Fibroblast of lung (primary cell): ENCODE measurements around the gene DHRS9. TPM values are rescaled to one million over a fixed set of nuclear protein-coding genes. Genes with fewer than 3 reads are reported as not detected.

ENCODE experiments used
- DNase-seq, 2 donors: peaks; one replicate each; pipeline versions ENCODE4 v3.0.0 to v3.0.0-alpha.2; 2010; ENCODE audit warnings: low read depth in 2 of 2
- H2AFZ ChIP-seq: 2 replicates; pipeline ENCODE4 v1.5.1; 2012; ENCODE audit warnings: low read length, control low read depth, inconsistent platforms
- H3K27ac ChIP-seq: 2 replicates; pipeline ENCODE4 v1.5.1; 2011; ENCODE audit warnings: low read length, control low read depth; ENCODE audit not compliant: insufficient read depth
- H3K27me3 ChIP-seq: 2 replicates; pipeline ENCODE4 v1.5.1; 2011; ENCODE audit warnings: mild to moderate bottlenecking, low read length; ENCODE audit not compliant: control insufficient read depth, insufficient read depth
- H3K36me3 ChIP-seq: 2 replicates; pipeline ENCODE4 v1.5.1; 2011; ENCODE audit warnings: low read length; ENCODE audit not compliant: control insufficient read depth, insufficient read depth
- H3K4me1 ChIP-seq: 2 replicates; pipeline ENCODE4 v1.5.1; 2011; ENCODE audit warnings: low read length; ENCODE audit not compliant: control insufficient read depth, insufficient read depth; ENCODE audit errors: extremely low read depth
- H3K4me2 ChIP-seq: 2 replicates; pipeline ENCODE4 v1.5.1; 2011; ENCODE audit warnings: low read length, control low read depth; ENCODE audit not compliant: insufficient read depth; ENCODE audit errors: extremely low read depth
- H3K4me3 ChIP-seq, 4 experiments: fragments of 200-600 bp in 1 of 4; sonication (generic) in 1 of 4; replicated peaks in 1 of 4; 2 replicates each; pipeline ENCODE4 v1.5.1; 2011 to 2016; ENCODE audit warnings: low read length in 4 of 4, low read depth in 3 of 4, mild to moderate bottlenecking in 3 of 4, control low read depth in 2 of 4, inconsistent platforms in 1 of 4, mixed read lengths in 1 of 4; ENCODE audit not compliant: insufficient read depth in 1 of 4; ENCODE audit errors: control extremely low read depth in 1 of 4
- H3K79me2 ChIP-seq: 2 replicates; pipeline ENCODE4 v1.5.1; 2012; ENCODE audit warnings: mild to moderate bottlenecking, low read length, inconsistent platforms; ENCODE audit not compliant: control insufficient read depth, insufficient read depth
- H3K9ac ChIP-seq: 2 replicates; pipeline ENCODE4 v1.5.1; 2011; ENCODE audit warnings: mild to moderate bottlenecking, low read length, control low read depth; ENCODE audit not compliant: insufficient read depth
- H3K9me3 ChIP-seq: 2 replicates; pipeline ENCODE4 v1.5.1; 2012; ENCODE audit warnings: low read depth, low read length; ENCODE audit not compliant: control insufficient read depth, insufficient read depth
- H4K20me1 ChIP-seq: 2 replicates; pipeline ENCODE4 v1.5.1; 2011; ENCODE audit warnings: low read length; ENCODE audit not compliant: control insufficient read depth, insufficient read depth; ENCODE audit errors: extremely low read depth
- CTCF ChIP-seq, 2 donors: IDR thresholded peaks in 1 of 2; conservative IDR thresholded peaks in 1 of 2; 1 replicate in 1 of 2; 2 replicates in 1 of 2; pipeline ENCODE4 v1.5.1; 2011 to 2012; ENCODE audit warnings: low read length in 2 of 2, control low read depth in 1 of 2, inconsistent platforms in 1 of 2, low read depth in 1 of 2, mild to moderate bottlenecking in 1 of 2
- EZH2 ChIP-seq: IDR thresholded peaks from 2 replicates; pipeline ENCODE4 v1.5.1; 2012; ENCODE audit warnings: low read length, control low read depth, mild to moderate bottlenecking; ENCODE audit errors: missing control alignments
- polyA plus RNA-seq, 2 donors: library from polyadenylated mRNA; depleted of rRNA in 1 of 2; stranded (reverse) in 1 of 2; unstranded in 1 of 2; fragments of >200 nt; gene quantifications; 2 replicates each; pipeline ENCODE4 v1.2.1, GENCODE V29; 2011 to 2012; ENCODE audit warnings: missing spikeins in 1 of 2
- total RNA-seq: library from RNA; depleted of rRNA; stranded (reverse); fragments of >200 nt; gene quantifications from 2 replicates; pipeline ENCODE4 v1.2.1, GENCODE V29; 2014

DHRS9 gene
- total and polyA plus RNA-seq, 2 donors (not counting 1 experiment from before 2014, with no cell fraction given), result not detected

GRCh38 chr2:169090133-169090820 lies 20.9 kb downstream of the DHRS9 start:
- Histone ChIP-seq H3K79me2 (no peaks in the 10 kb centered on the region), H2AFZ (no peak overlapping the region), H3K4me3 (no peak overlapping the region), H3K4me1 (no peaks in the 10 kb centered on the region), H3K9me3 (no peaks in the 10 kb centered on the region), H3K9ac (no peak overlapping the region), H3K27me3 (no peaks in the 10 kb centered on the region), H3K27ac (no peak overlapping the region), H3K4me2 (no peak overlapping the region), H4K20me1 (no peaks in the 10 kb centered on the region), H3K36me3 (no peaks in the 10 kb centered on the region)
- DNase-seq, result no peak
- TF ChIP-seq EZH2, result no peak
- no peak for TF ChIP-seq CTCF (conservative IDR thresholded peaks at IDR 0.05 in 1 of 2, IDR thresholded peaks at IDR 0.05 in 1 of 2; ENCODE audit: low read depth in 1 of 2, low read length in 2 of 2)

GRCh38 chr2:169091256-169091655 lies 21.9 kb downstream of the DHRS9 start:
- no peak overlapping the region for H3K9ac ChIP-seq
- H3K79me2 ChIP-seq, result no peaks in the 10 kb centered on the region
- TF ChIP-seq CTCF (conservative IDR thresholded peaks at IDR 0.05 in 1 of 2, IDR thresholded peaks at IDR 0.05 in 1 of 2; ENCODE audit: low read depth in 1 of 2, low read length in 2 of 2) (no peak), EZH2 (no peak)
- H4K20me1 ChIP-seq, result no peaks in the 10 kb centered on the region
- no peaks in the 10 kb centered on the region for H3K4me1 ChIP-seq
- DNase-seq, result no peak
- H3K4me2 ChIP-seq, result no peak overlapping the region
- H3K9me3 ChIP-seq, result no peaks in the 10 kb centered on the region
- no peak overlapping the region for H2AFZ ChIP-seq
- no peak overlapping the region for H3K4me3 ChIP-seq
- H3K27me3 ChIP-seq, result no peaks in the 10 kb centered on the region
- no peaks in the 10 kb centered on the region for H3K36me3 ChIP-seq
- H3K27ac ChIP-seq, result no peak overlapping the region

- Histone ChIP-seq H3K4me3 (no peak overlapping the region), H3K4me2 (no peak overlapping the region), H3K4me1 (no peaks in the 10 kb centered on the region), H3K79me2 (no peaks in the 10 kb centered on the region), H2AFZ (no peak overlapping the region), H3K9ac (no peak overlapping the region), H4K20me1 (no peaks in the 10 kb centered on the region), H3K36me3 (no peaks in the 10 kb centered on the region), H3K9me3 (no peaks in the 10 kb centered on the region), H3K27ac (no peak overlapping the region), H3K27me3 (no peaks in the 10 kb centered on the region)
- peak; percentile 69 to 80 for DNase-seq
- TF ChIP-seq CTCF (conservative IDR thresholded peaks at IDR 0.05 in 1 of 2, IDR thresholded peaks at IDR 0.05 in 1 of 2; ENCODE audit: low read depth in 1 of 2, low read length in 2 of 2) (no peak), EZH2 (no peak)
Observed at GRCh38 chr2:169091761-169092519, 22.6 kb downstream of the DHRS9 start.
